Measurements from ENCODE around the gene MUC16. TPM values are rescaled to one million over a fixed set of nuclear protein-coding genes. Genes with fewer than 3 reads are reported as not detected.
A peak's percentile ranks its signal among the peaks of the same experiment; 100 is the strongest.
"Not testable (repeated sequence)": the region's sequence is repeated elsewhere in the genome, so short reads cannot be mapped to it uniquely, and the experiment has no call there.

The MUC16 gene
- total and polyA plus RNA-seq, 4 donors, result 1.1 to 8.0 (median 2.5) TPM

- Histone ChIP-seq H3K4me3 (no peak overlapping the region), H3K27me3 (ENCODE audit: control insufficient read depth in 3 of 3, insufficient read depth in 3 of 3, low read length in 2 of 3) (no peaks in the 10 kb centered on the region), H3K9me3 (ENCODE audit: control insufficient read depth in 4 of 4, insufficient read depth in 3 of 4, low read length in 3 of 4) (no peaks in the 10 kb centered on the region), H3K27ac (ENCODE audit: low read depth in 1 of 2, low read length in 1 of 2) (no peak overlapping the region), H3K36me3 (ENCODE audit: control insufficient read depth in 4 of 4, insufficient read depth in 4 of 4, low read length in 4 of 4) (no peaks in the 10 kb centered on the region), H3K9ac (ENCODE audit: insufficient read depth in 1 of 2, low read length in 2 of 2) (no peak overlapping the region), H3K4me1 (ENCODE audit: control insufficient read depth in 5 of 5, insufficient read depth in 5 of 5, low read length in 5 of 5) (no peaks in the 10 kb centered on the region)
- WGBS, 2 donors, result 29 to 34% methylated on average over 8 of the region's 8 CpGs
- ATAC-seq (ENCODE audit: insufficient read depth, low FRiP score) (no peak), DNase-seq (peak in 1 of 3 donors; percentile 47)
- TF ChIP-seq, protein P1, sequence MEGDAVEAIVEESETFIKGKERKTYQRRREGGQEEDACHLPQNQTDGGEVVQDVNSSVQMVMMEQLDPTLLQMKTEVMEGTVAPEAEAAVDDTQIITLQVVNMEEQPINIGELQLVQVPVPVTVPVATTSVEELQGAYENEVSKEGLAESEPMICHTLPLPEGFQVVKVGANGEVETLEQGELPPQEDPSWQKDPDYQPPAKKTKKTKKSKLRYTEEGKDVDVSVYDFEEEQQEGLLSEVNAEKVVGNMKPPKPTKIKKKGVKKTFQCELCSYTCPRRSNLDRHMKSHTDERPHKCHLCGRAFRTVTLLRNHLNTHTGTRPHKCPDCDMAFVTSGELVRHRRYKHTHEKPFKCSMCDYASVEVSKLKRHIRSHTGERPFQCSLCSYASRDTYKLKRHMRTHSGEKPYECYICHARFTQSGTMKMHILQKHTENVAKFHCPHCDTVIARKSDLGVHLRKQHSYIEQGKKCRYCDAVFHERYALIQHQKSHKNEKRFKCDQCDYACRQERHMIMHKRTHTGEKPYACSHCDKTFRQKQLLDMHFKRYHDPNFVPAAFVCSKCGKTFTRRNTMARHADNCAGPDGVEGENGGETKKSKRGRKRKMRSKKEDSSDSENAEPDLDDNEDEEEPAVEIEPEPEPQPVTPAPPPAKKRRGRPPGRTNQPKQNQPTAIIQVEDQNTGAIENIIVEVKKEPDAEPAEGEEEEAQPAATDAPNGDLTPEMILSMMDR (IDR thresholded peaks at IDR 0.05; ENCODE audit: control extremely low read depth, extremely low read depth), result no peak
These were observed 44.6 kb upstream of the MUC16 start for GRCh38 chr19:9054765-9055164.

GRCh38 chr19:9054207-9054606 is 44.0 kb upstream of the MUC16 start:
- DNase-seq, result no peak
- WGBS, 2 donors, result 81 to 87% methylated on average over 8 of the region's 8 CpGs
- no peaks in the 10 kb centered on the region for H3K36me3 ChIP-seq (ENCODE audit: control insufficient read depth in 4 of 4, insufficient read depth in 4 of 4, low read length in 4 of 4)
- H3K27me3 ChIP-seq (ENCODE audit: control insufficient read depth in 3 of 3, insufficient read depth in 3 of 3, low read length in 2 of 3), result no peaks in the 10 kb centered on the region
- ATAC-seq (ENCODE audit: insufficient read depth, low FRiP score), result no peak
- H3K9ac ChIP-seq (ENCODE audit: insufficient read depth in 1 of 2, low read length in 2 of 2), result no peak overlapping the region
- no peak overlapping the region for H3K27ac ChIP-seq (ENCODE audit: low read depth in 1 of 2, low read length in 1 of 2)
- no peak overlapping the region for H3K4me3 ChIP-seq
- no peaks in the 10 kb centered on the region for H3K9me3 ChIP-seq (ENCODE audit: control insufficient read depth in 4 of 4, insufficient read depth in 3 of 4, low read length in 3 of 4)
- TF ChIP-seq, protein P1 (IDR thresholded peaks at IDR 0.05; ENCODE audit: control extremely low read depth, extremely low read depth), result no peak
- no peaks in the 10 kb centered on the region for H3K4me1 ChIP-seq (ENCODE audit: control insufficient read depth in 5 of 5, insufficient read depth in 5 of 5, low read length in 5 of 5)

GRCh38 chr19:9053674-9054073 is 43.5 kb upstream of the MUC16 start:
- H3K27ac ChIP-seq (ENCODE audit: low read depth in 1 of 2, low read length in 1 of 2); ATAC-seq (ENCODE audit: insufficient read depth, low FRiP score); DNase-seq; H3K9ac ChIP-seq (ENCODE audit: insufficient read depth in 1 of 2, low read length in 2 of 2); H3K4me3 ChIP-seq; H3K27me3 ChIP-seq (ENCODE audit: control insufficient read depth in 3 of 3, insufficient read depth in 3 of 3, low read length in 2 of 3); H3K36me3 ChIP-seq (ENCODE audit: control insufficient read depth in 4 of 4, insufficient read depth in 4 of 4, low read length in 4 of 4); H3K9me3 ChIP-seq (ENCODE audit: control insufficient read depth in 4 of 4, insufficient read depth in 3 of 4, low read length in 3 of 4); H3K4me1 ChIP-seq (ENCODE audit: control insufficient read depth in 5 of 5, insufficient read depth in 5 of 5, low read length in 5 of 5): not testable (repeated sequence)
- 96 to 99% methylated on average over 6 of the region's 6 CpGs for WGBS, 2 donors

DNA sequence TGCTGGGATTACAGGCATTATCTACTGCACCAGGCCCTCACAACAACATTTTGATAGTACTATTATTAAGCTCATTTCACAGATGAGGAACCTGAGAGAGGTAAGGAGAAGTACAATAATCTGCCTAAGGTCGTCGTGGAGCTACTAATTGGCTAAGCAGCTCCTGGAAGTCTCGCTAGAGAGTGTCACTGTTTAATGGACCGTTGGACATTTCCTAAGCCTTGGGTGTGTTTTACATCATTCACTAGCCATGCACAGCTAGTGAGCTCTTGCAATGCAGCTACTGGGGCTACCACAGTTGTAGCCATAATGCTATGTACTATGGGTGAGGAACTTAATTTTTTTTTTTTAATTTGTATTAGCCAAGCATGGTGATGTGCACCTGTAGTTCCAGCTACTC is 42.7 kb upstream of the MUC16 start:
- H3K4me3 ChIP-seq, result no peak overlapping the region
- no peaks in the 10 kb centered on the region for H3K9me3 ChIP-seq (ENCODE audit: control insufficient read depth in 4 of 4, insufficient read depth in 3 of 4, low read length in 3 of 4)
- TF ChIP-seq, protein P1 (IDR thresholded peaks at IDR 0.05; ENCODE audit: control extremely low read depth, extremely low read depth), result no peak
- ATAC-seq (ENCODE audit: insufficient read depth, low FRiP score) (no peak), DNase-seq (no peak)
- no peaks in the 10 kb centered on the region for H3K27me3 ChIP-seq (ENCODE audit: control insufficient read depth in 3 of 3, insufficient read depth in 3 of 3, low read length in 2 of 3)
- no peak overlapping the region for H3K9ac ChIP-seq (ENCODE audit: insufficient read depth in 1 of 2, low read length in 2 of 2)
- no peaks in the 10 kb centered on the region for H3K4me1 ChIP-seq (ENCODE audit: control insufficient read depth in 5 of 5, insufficient read depth in 5 of 5, low read length in 5 of 5)
- 84 to 88% methylated on average over 4 of the region's 4 CpGs for WGBS, 2 donors
- no peak overlapping the region for H3K27ac ChIP-seq (ENCODE audit: low read depth in 1 of 2, low read length in 1 of 2)
- H3K36me3 ChIP-seq (ENCODE audit: control insufficient read depth in 4 of 4, insufficient read depth in 4 of 4, low read length in 4 of 4), result no peaks in the 10 kb centered on the region
